Tibial nerve (tissue), 4 donors: ENCODE measurements around the gene TBC1D22B. TPM values are rescaled to one million over a fixed set of nuclear protein-coding genes. Genes with fewer than 3 reads are reported as not detected.

Source experiments
- small RNA-seq: library from RNA; depleted of rRNA; stranded (forward); fragments of <200 nt; gene quantifications from one replicate; pipeline ENCODE3, GENCODE V24; 2016
- total RNA-seq, 4 donors: library from RNA; depleted of rRNA; stranded (reverse); fragments of >200 nt; gene quantifications; one replicate each; pipeline ENCODE4 v1.1.0, GENCODE V29; 2016

Gene TBC1D22B
- total RNA-seq, 4 donors from 2014 or later, result 5.1 to 9.4 (median 7.7) TPM

Small RNAs within 50 kb of the gene (small RNA-seq; reads per million reads assigned to genes)
- gene AL096712.1 (not detected), gene RN7SL273P (not detected)

Other genes starting within 250 kb of the TBC1D22B start
- 10 to 100 TPM in 1 of 4 donors, 1 to 10 TPM in 3; 2.8 to 22.8 (median 6.6) TPM for gene PIM1, start 87.6 kb upstream of the TBC1D22B start, total RNA-seq
- gene TMEM217, start 372 bp downstream of the TBC1D22B start, total RNA-seq, result 1 to 10 TPM in 1 of 4 donors, under 1 TPM in 1, not detected in 2; 0.39 to 1.2 TPM
- 10 to 100 TPM in 3 of 4 donors, 1 to 10 TPM in 1; 9.2 to 12.9 (median 12.7) TPM for gene RNF8, start 96.2 kb downstream of the TBC1D22B start, total RNA-seq
- 10 to 100 TPM; 39.3 to 45.0 (median 40.9) TPM for gene CMTR1, start 175.4 kb downstream of the TBC1D22B start, total RNA-seq
- gene CCDC167, start 242.1 kb downstream of the TBC1D22B start, total RNA-seq, result 10 to 100 TPM in 3 of 4 donors, 1 to 10 TPM in 1; 9.4 to 50.7 (median 25.8) TPM